ENCODE results near the gene MEST.

The MEST gene

DNA sequence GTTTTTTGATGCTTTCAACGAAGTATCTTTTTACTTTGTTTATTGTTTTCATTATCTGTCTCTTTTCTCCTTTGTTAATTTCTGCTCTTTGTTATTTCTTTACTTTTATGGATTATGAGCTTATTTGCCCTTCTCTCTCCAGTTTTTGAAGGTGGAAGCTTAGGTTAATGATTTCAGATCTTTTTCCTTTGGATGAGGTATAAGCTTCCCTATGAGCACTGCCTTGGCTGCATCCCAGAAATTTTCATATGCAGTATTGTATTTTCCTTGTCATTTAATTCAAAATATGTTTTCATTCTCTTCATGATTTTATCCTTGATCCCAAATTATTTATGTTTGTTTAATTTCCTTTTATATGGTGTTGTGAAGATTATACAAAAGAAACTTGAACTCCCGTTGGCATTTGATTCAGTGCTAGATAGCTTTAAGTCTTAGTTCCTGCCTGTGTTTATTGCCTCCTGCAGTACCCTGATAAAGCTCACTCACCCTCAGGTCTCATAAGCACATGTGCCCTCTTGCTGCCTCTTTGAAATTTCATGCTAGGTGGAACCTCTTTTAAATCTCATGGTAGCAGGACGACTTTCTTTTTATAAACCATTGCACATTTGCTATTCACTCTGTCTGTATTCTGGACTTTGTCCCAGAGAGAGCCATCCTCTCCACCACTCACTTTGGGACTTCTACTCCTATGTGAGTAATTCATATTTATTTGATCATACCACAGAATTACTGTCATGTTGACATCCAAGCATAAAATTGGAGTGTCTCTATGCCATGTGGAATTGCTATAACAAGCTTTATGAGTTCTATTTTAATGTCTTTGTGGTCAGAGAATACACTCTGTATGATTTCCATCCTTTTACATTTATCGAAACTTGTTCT is 28.1 kb upstream of the MEST start:
- Histone ChIP-seq H3K4me1 (ENCODE audit: control insufficient read depth, insufficient read depth, low read length) (no peaks in the 10 kb centered on the region), H3K36me3 (ENCODE audit: control insufficient read depth, insufficient read depth, low read length) (no peaks in the 10 kb centered on the region), H3K27me3 (ENCODE audit: control insufficient read depth, insufficient read depth, low read length) (no peaks in the 10 kb centered on the region), H3K9me3 (ENCODE audit: control insufficient read depth, insufficient read depth, low read length) (no peaks in the 10 kb centered on the region), H3K27ac (ENCODE audit: low read length) (no peak overlapping the region), H3K4me3 (ENCODE audit: low read length) (no peak overlapping the region)
- no CpG with 5 or more reads among the region's 4 CpGs for WGBS (ENCODE audit: insufficient coverage, insufficient read length)
- DNase-seq (ENCODE audit: low read depth, low spot score), result no peak

DNA sequence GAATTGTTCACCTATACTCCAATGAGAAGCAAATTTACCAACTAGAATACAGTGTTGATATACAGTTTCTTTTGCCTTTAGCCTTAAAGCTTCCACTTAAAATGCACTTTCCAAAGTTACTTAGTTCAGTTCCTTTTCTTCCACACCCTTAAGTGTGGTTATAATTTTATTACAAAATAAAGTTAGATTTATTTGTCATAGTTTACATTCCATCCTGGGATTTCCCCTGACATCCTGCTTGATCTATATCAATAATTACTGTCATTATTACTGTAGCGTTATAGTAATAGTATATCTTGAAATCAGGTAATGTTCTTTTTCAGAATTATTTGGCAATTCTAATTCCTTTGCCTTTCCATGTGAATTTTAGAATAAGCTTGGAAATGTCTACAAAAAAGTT is 23.3 kb upstream of the MEST start:
- Histone ChIP-seq H3K4me3 (ENCODE audit: low read length) (no peak overlapping the region), H3K36me3 (ENCODE audit: control insufficient read depth, insufficient read depth, low read length) (no peaks in the 10 kb centered on the region), H3K9me3 (ENCODE audit: control insufficient read depth, insufficient read depth, low read length) (no peaks in the 10 kb centered on the region), H3K27me3 (ENCODE audit: control insufficient read depth, insufficient read depth, low read length) (no peaks in the 10 kb centered on the region), H3K4me1 (ENCODE audit: control insufficient read depth, insufficient read depth, low read length) (no peaks in the 10 kb centered on the region), H3K27ac (ENCODE audit: low read length) (no peak overlapping the region)
- no CpG with 5 or more reads among the region's 1 CpG for WGBS (ENCODE audit: insufficient coverage, insufficient read length)
- no peak for DNase-seq (ENCODE audit: low read depth, low spot score)

DNA sequence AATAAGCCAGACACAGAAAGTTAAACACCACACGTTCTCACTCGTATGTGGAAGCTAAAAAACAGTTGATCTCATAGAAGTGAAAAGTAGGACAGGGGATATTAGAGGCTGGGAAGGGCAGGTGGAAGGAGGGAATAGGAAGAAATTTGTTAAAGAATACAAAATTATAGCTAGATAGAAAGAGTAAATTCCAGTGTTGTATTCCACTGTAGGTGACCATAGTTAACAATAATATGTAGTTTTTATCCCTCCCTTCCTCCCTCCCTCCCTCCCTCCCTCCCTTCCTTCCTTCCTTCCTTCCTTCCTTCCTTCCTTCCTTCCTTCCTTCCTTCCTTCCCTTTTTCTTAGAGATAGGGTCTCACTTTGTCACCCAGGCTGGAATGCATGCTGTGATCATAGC is 19.9 kb upstream of the MEST start:
- Histone ChIP-seq H3K4me3 (ENCODE audit: low read length) (no peak overlapping the region), H3K4me1 (ENCODE audit: control insufficient read depth, insufficient read depth, low read length) (no peaks in the 10 kb centered on the region; the same call in 1 of the 2 replicates), H3K36me3 (ENCODE audit: control insufficient read depth, insufficient read depth, low read length) (no peaks in the 10 kb centered on the region), H3K27ac (ENCODE audit: low read length) (no peak overlapping the region), H3K9me3 (ENCODE audit: control insufficient read depth, insufficient read depth, low read length) (no peaks in the 10 kb centered on the region), H3K27me3 (ENCODE audit: control insufficient read depth, insufficient read depth, low read length) (no peaks in the 10 kb centered on the region)
- DNase-seq (ENCODE audit: low read depth, low spot score), result no peak
- WGBS (ENCODE audit: insufficient coverage, insufficient read length), result no CpG with 5 or more reads among the region's 2 CpGs

DNA sequence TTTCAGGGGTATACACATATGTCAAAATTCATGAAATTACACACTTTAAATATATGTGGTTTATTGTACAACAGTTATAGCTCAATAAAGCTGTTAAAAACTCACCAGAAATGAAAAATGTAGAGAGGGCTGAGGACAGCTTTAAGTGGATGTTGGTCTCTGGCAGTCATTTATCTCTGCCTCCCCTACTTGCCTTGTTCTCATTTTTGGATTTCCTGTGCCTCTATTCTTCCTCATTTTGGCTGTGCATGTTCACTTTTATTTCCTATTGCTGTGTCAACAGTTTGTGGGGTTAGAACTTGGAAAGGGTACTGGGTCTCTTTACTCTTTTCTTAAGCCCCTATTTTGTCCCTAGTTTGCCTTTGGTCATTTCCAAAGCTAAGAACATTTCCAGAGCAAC is 18.6 kb upstream of the MEST start:
- Histone ChIP-seq H3K27me3 (ENCODE audit: control insufficient read depth, insufficient read depth, low read length) (no peaks in the 10 kb centered on the region), H3K9me3 (ENCODE audit: control insufficient read depth, insufficient read depth, low read length) (no peaks in the 10 kb centered on the region), H3K4me1 (ENCODE audit: control insufficient read depth, insufficient read depth, low read length) (no peaks in the 10 kb centered on the region; the same call in 1 of the 2 replicates), H3K4me3 (ENCODE audit: low read length) (no peak overlapping the region), H3K27ac (ENCODE audit: low read length) (no peak overlapping the region), H3K36me3 (ENCODE audit: control insufficient read depth, insufficient read depth, low read length) (no peaks in the 10 kb centered on the region)
- no peak for DNase-seq (ENCODE audit: low read depth, low spot score)

DNA sequence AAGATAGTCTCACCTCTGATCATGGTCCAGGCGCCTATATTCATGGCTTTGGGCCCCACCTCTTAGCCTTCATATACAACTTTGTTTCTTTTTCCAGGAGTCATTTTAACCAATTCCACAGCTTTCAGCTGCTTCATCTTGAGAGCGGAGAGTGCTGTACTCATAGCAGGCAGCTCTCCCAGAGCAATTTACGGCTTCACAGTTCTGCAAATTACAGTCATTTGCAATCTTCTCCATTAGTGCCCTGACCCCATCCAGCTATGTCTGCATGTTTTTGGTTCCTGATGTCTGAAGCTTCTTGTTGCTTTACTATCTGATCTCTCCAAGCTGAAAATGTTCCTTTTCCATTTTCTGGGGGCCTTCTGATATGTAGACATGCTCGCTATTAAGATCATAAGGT is 18.0 kb upstream of the MEST start:
- Histone ChIP-seq H3K27me3 (ENCODE audit: control insufficient read depth, insufficient read depth, low read length) (no peaks in the 10 kb centered on the region), H3K27ac (ENCODE audit: low read length) (no peak overlapping the region), H3K4me1 (ENCODE audit: control insufficient read depth, insufficient read depth, low read length) (no peaks in the 10 kb centered on the region; the same call in 1 of the 2 replicates), H3K36me3 (ENCODE audit: control insufficient read depth, insufficient read depth, low read length) (no peaks in the 10 kb centered on the region), H3K9me3 (ENCODE audit: control insufficient read depth, insufficient read depth, low read length) (no peaks in the 10 kb centered on the region), H3K4me3 (ENCODE audit: low read length) (no peak overlapping the region)
- WGBS (ENCODE audit: insufficient coverage, insufficient read length), result no CpG with 5 or more reads among the region's 4 CpGs
- no peak for DNase-seq (ENCODE audit: low read depth, low spot score)

DNA sequence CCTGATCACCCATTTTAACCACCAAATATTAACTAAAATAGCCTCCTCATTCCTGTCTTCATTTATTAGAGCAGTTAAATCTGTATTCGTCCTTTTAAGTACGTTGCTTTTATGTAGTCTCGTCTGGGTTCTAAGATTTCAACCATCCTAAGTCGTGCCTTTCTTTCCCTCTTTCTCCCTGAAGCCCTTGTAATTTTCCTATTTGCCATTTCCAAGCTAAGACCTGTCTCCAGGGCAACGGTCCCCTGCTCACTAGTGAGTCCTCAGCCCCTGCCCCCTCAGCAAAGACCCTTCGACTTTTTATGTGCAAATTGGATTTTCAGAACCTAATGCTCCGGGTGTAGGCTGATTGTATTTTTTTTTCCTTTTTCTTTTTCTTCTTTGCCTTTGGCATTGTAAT is 16.1 kb upstream of the MEST start:
- Histone ChIP-seq H3K27ac (ENCODE audit: low read length) (no peak overlapping the region), H3K36me3 (ENCODE audit: control insufficient read depth, insufficient read depth, low read length) (no peaks in the 10 kb centered on the region), H3K9me3 (ENCODE audit: control insufficient read depth, insufficient read depth, low read length) (no peaks in the 10 kb centered on the region), H3K27me3 (ENCODE audit: control insufficient read depth, insufficient read depth, low read length) (no peaks in the 10 kb centered on the region), H3K4me3 (ENCODE audit: low read length) (no peak overlapping the region), H3K4me1 (ENCODE audit: control insufficient read depth, insufficient read depth, low read length) (no peaks in the 10 kb centered on the region; the same call in 1 of the 2 replicates)
- no peak for DNase-seq (ENCODE audit: low read depth, low spot score)
- WGBS (ENCODE audit: insufficient coverage, insufficient read length), result no CpG with 5 or more reads among the region's 7 CpGs

DNA sequence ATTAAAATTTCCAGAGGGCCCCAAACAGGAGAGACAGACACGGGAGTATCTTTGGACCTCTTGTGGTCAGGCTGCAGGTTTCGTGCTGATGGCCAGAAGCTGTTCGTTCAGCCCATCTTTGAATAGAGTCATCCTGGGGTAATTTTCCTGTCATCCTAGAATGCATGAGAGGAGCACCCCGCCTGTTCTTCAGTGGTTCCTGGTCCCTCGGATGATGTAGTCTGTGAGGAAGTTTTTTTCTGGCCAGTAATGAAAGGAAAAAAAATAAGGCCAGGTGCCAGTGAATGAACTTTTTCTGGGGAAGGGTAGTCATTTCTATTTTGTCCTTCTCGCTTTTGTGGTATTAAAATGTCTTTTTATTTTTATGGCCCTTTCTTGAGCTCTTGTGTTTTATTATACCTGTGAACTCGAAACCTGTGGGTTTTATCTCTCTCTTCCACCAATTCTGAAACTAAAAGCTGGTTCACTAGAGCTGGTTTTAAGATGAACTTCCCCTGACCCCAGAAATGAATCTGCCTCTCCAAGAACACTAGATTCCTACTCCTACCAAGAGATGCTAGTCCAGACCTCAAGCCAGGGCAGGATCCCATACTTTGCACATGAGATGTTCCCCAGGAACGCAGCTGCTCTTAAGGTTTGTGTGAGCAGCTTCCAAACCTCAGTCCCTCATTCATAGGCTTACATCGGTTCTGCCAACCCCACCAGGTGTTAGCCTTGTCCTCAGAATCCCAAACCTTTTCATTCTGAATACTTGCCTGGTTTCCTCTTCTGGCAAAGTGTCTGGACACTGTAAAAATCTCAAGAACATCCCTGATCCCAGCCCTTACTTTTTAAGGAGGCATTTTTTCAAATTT is 15.4 kb upstream of the MEST start:
- Histone ChIP-seq H3K27me3 (ENCODE audit: control insufficient read depth, insufficient read depth, low read length) (no peaks in the 10 kb centered on the region), H3K4me3 (ENCODE audit: low read length) (no peak overlapping the region), H3K4me1 (ENCODE audit: control insufficient read depth, insufficient read depth, low read length) (no peaks in the 10 kb centered on the region; the same call in 1 of the 2 replicates), H3K36me3 (ENCODE audit: control insufficient read depth, insufficient read depth, low read length) (no peaks in the 10 kb centered on the region), H3K9me3 (ENCODE audit: control insufficient read depth, insufficient read depth, low read length) (no peaks in the 10 kb centered on the region), H3K27ac (ENCODE audit: low read length) (no peak overlapping the region)
- WGBS (ENCODE audit: insufficient coverage, insufficient read length), result no CpG with 5 or more reads among the region's 9 CpGs
- no peak for DNase-seq (ENCODE audit: low read depth, low spot score)

DNA sequence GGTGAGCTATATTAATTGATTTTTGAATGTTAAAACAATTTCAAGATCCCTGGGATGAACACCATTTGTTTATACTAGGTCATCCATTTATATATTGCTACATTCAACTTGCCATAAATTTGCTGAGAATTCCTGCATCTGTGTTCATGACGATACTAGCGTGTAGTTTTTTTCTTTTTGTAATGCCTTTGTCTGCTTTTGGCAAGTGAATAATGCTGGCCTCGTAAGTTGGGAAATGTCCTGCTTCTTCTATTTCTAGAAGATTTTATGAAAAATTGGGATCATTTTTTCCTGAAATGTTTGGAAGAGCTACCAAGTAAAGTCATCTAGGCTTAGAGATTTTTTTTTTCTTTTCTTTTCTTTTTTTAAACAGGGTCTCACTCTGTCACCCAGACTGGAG is 12.9 kb upstream of the MEST start:
- no peaks in the 10 kb centered on the region for H3K36me3 ChIP-seq (ENCODE audit: control insufficient read depth, insufficient read depth, low read length)
- H3K9me3 ChIP-seq (ENCODE audit: control insufficient read depth, insufficient read depth, low read length), result no peaks in the 10 kb centered on the region
- H3K27me3 ChIP-seq (ENCODE audit: control insufficient read depth, insufficient read depth, low read length), result no peaks in the 10 kb centered on the region
- no peak for DNase-seq (ENCODE audit: low read depth, low spot score)
- no peak overlapping the region for H3K27ac ChIP-seq (ENCODE audit: low read length)
- no peaks in the 10 kb centered on the region; the same call in 1 of the 2 replicates for H3K4me1 ChIP-seq (ENCODE audit: control insufficient read depth, insufficient read depth, low read length)
- no peak overlapping the region for H3K4me3 ChIP-seq (ENCODE audit: low read length)
- WGBS (ENCODE audit: insufficient coverage, insufficient read length), result no CpG with 5 or more reads among the region's 3 CpGs

DNA sequence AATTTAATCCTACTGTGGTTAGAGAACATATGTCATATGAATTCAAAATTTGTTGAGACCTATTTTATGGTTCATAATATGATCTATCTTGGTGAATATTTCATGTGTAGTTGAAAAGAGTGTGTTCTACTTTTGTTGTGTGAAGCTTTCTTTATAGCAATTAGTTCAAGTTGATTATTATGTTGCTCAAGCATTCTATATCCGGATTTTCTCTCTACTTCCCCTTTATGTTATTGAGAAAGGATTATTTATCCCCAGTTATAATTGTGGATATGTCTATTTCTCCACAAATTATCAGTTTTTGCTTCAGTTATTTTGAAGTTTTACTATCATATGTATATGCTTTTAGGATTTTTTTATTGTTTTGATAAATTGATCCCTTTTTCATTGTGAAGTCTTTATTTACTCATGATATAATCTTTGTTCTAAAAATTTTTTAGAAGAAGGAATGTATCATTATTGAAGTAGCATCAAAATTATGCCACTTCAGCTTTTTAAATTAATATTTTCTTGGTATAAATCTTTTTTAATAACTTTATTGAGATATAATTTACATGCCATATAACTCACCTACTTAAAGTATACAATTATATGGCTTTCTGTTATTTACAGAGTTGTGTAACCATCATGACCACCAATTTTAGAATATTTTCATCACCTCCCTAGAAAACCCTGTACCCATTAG is 12.0 kb upstream of the MEST start:
- WGBS (ENCODE audit: insufficient coverage, insufficient read length), result no CpG with 5 or more reads among the region's 1 CpG
- Histone ChIP-seq H3K4me1 (ENCODE audit: control insufficient read depth, insufficient read depth, low read length) (no peaks in the 10 kb centered on the region; the same call in 1 of the 2 replicates), H3K4me3 (ENCODE audit: low read length) (no peak overlapping the region), H3K27me3 (ENCODE audit: control insufficient read depth, insufficient read depth, low read length) (no peaks in the 10 kb centered on the region), H3K27ac (ENCODE audit: low read length) (no peak overlapping the region), H3K9me3 (ENCODE audit: control insufficient read depth, insufficient read depth, low read length) (no peaks in the 10 kb centered on the region), H3K36me3 (ENCODE audit: control insufficient read depth, insufficient read depth, low read length) (no peaks in the 10 kb centered on the region)
- DNase-seq (ENCODE audit: low read depth, low spot score), result no peak

DNA sequence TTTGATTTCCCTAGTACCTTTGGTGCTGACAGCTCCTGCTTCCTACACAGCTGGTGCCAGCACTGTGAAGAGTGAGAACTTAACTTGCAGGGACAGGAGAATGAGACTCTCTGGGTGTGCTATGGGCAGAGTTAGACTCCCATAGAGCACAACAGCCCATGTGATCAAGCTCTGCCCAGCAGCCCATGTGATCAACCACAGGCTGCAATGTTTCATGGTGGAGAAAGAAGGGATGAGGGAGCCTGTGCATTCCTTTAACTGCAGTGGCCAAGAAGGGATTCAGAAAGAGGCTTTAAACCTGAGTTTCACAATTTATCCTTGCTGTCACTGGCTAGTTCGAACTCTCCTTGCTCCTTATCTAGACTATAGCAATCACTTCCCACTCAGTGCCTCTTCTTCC is 10.0 kb upstream of the MEST start:
- no peak for DNase-seq (ENCODE audit: low read depth, low spot score)
- Histone ChIP-seq H3K9me3 (ENCODE audit: control insufficient read depth, insufficient read depth, low read length) (no peaks in the 10 kb centered on the region), H3K4me3 (ENCODE audit: low read length) (no peak overlapping the region), H3K27me3 (ENCODE audit: control insufficient read depth, insufficient read depth, low read length) (no peaks in the 10 kb centered on the region), H3K4me1 (ENCODE audit: control insufficient read depth, insufficient read depth, low read length) (no peaks in the 10 kb centered on the region), H3K27ac (ENCODE audit: low read length) (no peak overlapping the region), H3K36me3 (ENCODE audit: control insufficient read depth, insufficient read depth, low read length) (no peaks in the 10 kb centered on the region)
- no CpG with 5 or more reads among the region's 1 CpG for WGBS (ENCODE audit: insufficient coverage, insufficient read length)
